GM18520 (cell line): ENCODE results near the gene STON1.
"Not testable (repeated sequence)": the region's sequence is repeated elsewhere in the genome, so short reads cannot be mapped to it uniquely, and the experiment has no call there.

Source experiments
- ATAC-seq: cut with Tn5 transposase; IDR thresholded peaks from one replicate; pipeline ENCODE4 v1.9.1; 2021; ENCODE audit not compliant: unreplicated experiment

Gene STON1

GRCh38 chr2:48527226-48527885, 2.6 kb upstream of the STON1 start:
- ATAC-seq = no peak

- ATAC-seq = no peak
These were observed 1.5 kb upstream of the STON1 start for GRCh38 chr2:48528431-48528830.

- no peak for ATAC-seq
These were observed 760 bp upstream of the STON1 start for GRCh38 chr2:48529194-48529593.

GRCh38 chr2:48529676-48530032, 300 bp upstream of the STON1 start:
- ATAC-seq = no peak

GRCh38 chr2:48531141-48531648, 1.2 kb downstream of the STON1 start:
- ATAC-seq = no peak

- no peak for ATAC-seq
These were observed 2.2 kb downstream of the STON1 start for GRCh38 chr2:48532174-48532573.

GRCh38 chr2:48532824-48533223, 2.9 kb downstream of the STON1 start:
- ATAC-seq = no peak

GRCh38 chr2:48534781-48535180, 4.8 kb downstream of the STON1 start:
- ATAC-seq = no peak

GRCh38 chr2:48540237-48540935, 10.4 kb downstream of the STON1 start:
- ATAC-seq = no peak

- ATAC-seq = no peak
These were observed 11.9 kb downstream of the STON1 start for GRCh38 chr2:48541666-48542389.

- no peak for ATAC-seq
These were observed 13.9 kb downstream of the STON1 start for GRCh38 chr2:48543895-48544294.

GRCh38 chr2:48545244-48545643, 15.3 kb downstream of the STON1 start:
- no peak for ATAC-seq

GRCh38 chr2:48548840-48549239, 18.9 kb downstream of the STON1 start:
- ATAC-seq = no peak

- no peak for ATAC-seq
These were observed 20.0 kb downstream of the STON1 start for GRCh38 chr2:48549972-48550371.

GRCh38 chr2:48551548-48551947, 21.6 kb downstream of the STON1 start:
- no peak for ATAC-seq

- not testable (repeated sequence) for ATAC-seq
These were observed 25.1 kb downstream of the STON1 start for GRCh38 chr2:48555071-48555470.

- ATAC-seq = no peak
These were observed 28.5 kb downstream of the STON1 start for GRCh38 chr2:48558456-48558855.

GRCh38 chr2:48560546-48561209, 30.7 kb downstream of the STON1 start:
- no peak for ATAC-seq

- no peak for ATAC-seq
These were observed 32.3 kb downstream of the STON1 start for GRCh38 chr2:48562281-48562680.

GRCh38 chr2:48566592-48567310, 36.8 kb downstream of the STON1 start:
- ATAC-seq = no peak

GRCh38 chr2:48567671-48568070, 37.7 kb downstream of the STON1 start:
- no peak for ATAC-seq
